Activated naive CD8-positive, alpha-beta T cell treated with anti-CD3 and anti-CD28 coated beads for 36 hours (primary cell): Measurements from ENCODE around the gene CAMK2A. TPM values are rescaled to one million over a fixed set of nuclear protein-coding genes. Genes with fewer than 3 reads are reported as not detected.

ENCODE experiments used
- DNase-seq: peaks from one replicate; pipeline ENCODE4 v3.0.0; 2021
- H3K27ac Mint-ChIP-seq: one replicate; pipeline ENCODE4 v1.8.0; 2022; ENCODE audit warnings: mild to moderate bottlenecking, moderate library complexity, mixed read lengths
- H3K27me3 Mint-ChIP-seq: one replicate; pipeline ENCODE4 v1.8.0; 2022; ENCODE audit warnings: mild to moderate bottlenecking, mixed read lengths
- H3K36me3 Mint-ChIP-seq: one replicate; pipeline ENCODE4 v1.8.0; 2021; ENCODE audit warnings: mild to moderate bottlenecking, mixed read lengths
- H3K4me1 Mint-ChIP-seq: one replicate; pipeline ENCODE4 v1.8.0; 2021; ENCODE audit warnings: mixed read lengths
- H3K4me3 Mint-ChIP-seq: one replicate; pipeline ENCODE4 v1.8.0; 2022; ENCODE audit warnings: mild to moderate bottlenecking, moderate library complexity, mixed read lengths
- H3K9me3 Mint-ChIP-seq: one replicate; pipeline ENCODE4 v1.8.0; 2022; ENCODE audit warnings: mixed read lengths
- total RNA-seq, 2 experiments: library from RNA; stranded (reverse); gene quantifications; one replicate each; pipeline ENCODE4 v1.2.3, GENCODE V29; 2021

The CAMK2A gene
- total RNA-seq, 2 experiments from 2014 or later = not detected

- no peak overlapping the region for H3K27ac Mint-ChIP-seq
- H3K4me1 Mint-ChIP-seq = no peaks in the 10 kb centered on the region
These were observed 31.6 kb upstream of the CAMK2A start for GRCh38 chr5:150321211-150321610.

GRCh38 chr5:150320044-150320613 lies 30.6 kb upstream of the CAMK2A start:
- no peaks in the 10 kb centered on the region for H3K4me1 Mint-ChIP-seq
- DNase-seq = no peak
- H3K27me3 Mint-ChIP-seq = no peaks in the 10 kb centered on the region
- no peak overlapping the region for H3K27ac Mint-ChIP-seq
- no peaks in the 10 kb centered on the region for H3K9me3 Mint-ChIP-seq
- H3K36me3 Mint-ChIP-seq = no peaks in the 10 kb centered on the region
- H3K4me3 Mint-ChIP-seq = no peak overlapping the region

More at GRCh38 chr5:150321211-150321610, 31.6 kb upstream of the CAMK2A start:
- no peak for DNase-seq
- H3K27me3 Mint-ChIP-seq = no peaks in the 10 kb centered on the region
- no peaks in the 10 kb centered on the region for H3K36me3 Mint-ChIP-seq
- no peaks in the 10 kb centered on the region for H3K9me3 Mint-ChIP-seq
- no peak overlapping the region for H3K4me3 Mint-ChIP-seq

- Mint-ChIP-seq H3K27ac (no peak overlapping the region), H3K27me3 (no peaks in the 10 kb centered on the region), H3K4me1 (no peaks in the 10 kb centered on the region), H3K4me3 (no peak overlapping the region), H3K36me3 (no peaks in the 10 kb centered on the region), H3K9me3 (no peaks in the 10 kb centered on the region)
- DNase-seq = no peak
These were observed 29.9 kb upstream of the CAMK2A start for GRCh38 chr5:150319484-150319790.

GRCh38 chr5:150318613-150319483 lies 29.3 kb upstream of the CAMK2A start:
- DNase-seq = no peak
- no peak overlapping the region for H3K4me3 Mint-ChIP-seq
- no peak overlapping the region for H3K27ac Mint-ChIP-seq
- no peaks in the 10 kb centered on the region for H3K36me3 Mint-ChIP-seq
- H3K9me3 Mint-ChIP-seq = no peaks in the 10 kb centered on the region
- no peaks in the 10 kb centered on the region for H3K4me1 Mint-ChIP-seq
- no peaks in the 10 kb centered on the region for H3K27me3 Mint-ChIP-seq

GRCh38 chr5:150317048-150318003 lies 27.8 kb upstream of the CAMK2A start:
- no peak overlapping the region for H3K4me3 Mint-ChIP-seq
- H3K27me3 Mint-ChIP-seq = no peaks in the 10 kb centered on the region
- H3K4me1 Mint-ChIP-seq = no peaks in the 10 kb centered on the region
- no peak overlapping the region for H3K27ac Mint-ChIP-seq
- DNase-seq = no peak
- H3K9me3 Mint-ChIP-seq = no peaks in the 10 kb centered on the region
- H3K36me3 Mint-ChIP-seq = no peaks in the 10 kb centered on the region

- Mint-ChIP-seq H3K27ac (no peak overlapping the region), H3K4me3 (no peak overlapping the region), H3K9me3 (no peaks in the 10 kb centered on the region), H3K27me3 (no peaks in the 10 kb centered on the region), H3K36me3 (no peaks in the 10 kb centered on the region), H3K4me1 (no peaks in the 10 kb centered on the region)
- DNase-seq = no peak
These were observed 26.7 kb upstream of the CAMK2A start for GRCh38 chr5:150316320-150316719.

GRCh38 chr5:150315245-150315644 lies 25.7 kb upstream of the CAMK2A start:
- H3K36me3 Mint-ChIP-seq = no peaks in the 10 kb centered on the region
- no peak for DNase-seq
- H3K27ac Mint-ChIP-seq = no peak overlapping the region
- no peaks in the 10 kb centered on the region for H3K4me1 Mint-ChIP-seq
- H3K27me3 Mint-ChIP-seq = no peaks in the 10 kb centered on the region
- H3K4me3 Mint-ChIP-seq = no peak overlapping the region
- H3K9me3 Mint-ChIP-seq = no peaks in the 10 kb centered on the region

- Mint-ChIP-seq H3K27me3 (no peaks in the 10 kb centered on the region), H3K27ac (no peak overlapping the region), H3K36me3 (no peaks in the 10 kb centered on the region), H3K4me3 (no peak overlapping the region), H3K4me1 (no peaks in the 10 kb centered on the region), H3K9me3 (no peaks in the 10 kb centered on the region)
- DNase-seq = no peak
These were observed 24.5 kb upstream of the CAMK2A start for GRCh38 chr5:150313921-150314716.

- no peaks in the 10 kb centered on the region for H3K9me3 Mint-ChIP-seq
- H3K4me1 Mint-ChIP-seq = no peaks in the 10 kb centered on the region
- H3K27me3 Mint-ChIP-seq = no peaks in the 10 kb centered on the region
- no peak for DNase-seq
- H3K27ac Mint-ChIP-seq = no peak overlapping the region
- no peaks in the 10 kb centered on the region for H3K36me3 Mint-ChIP-seq
- H3K4me3 Mint-ChIP-seq = no peak overlapping the region
These were observed 23.9 kb upstream of the CAMK2A start for GRCh38 chr5:150313501-150313900.

GRCh38 chr5:150312518-150312917 lies 22.9 kb upstream of the CAMK2A start:
- DNase-seq = no peak
- no peak overlapping the region for H3K27ac Mint-ChIP-seq
- no peaks in the 10 kb centered on the region for H3K9me3 Mint-ChIP-seq
- no peaks in the 10 kb centered on the region for H3K36me3 Mint-ChIP-seq
- H3K4me1 Mint-ChIP-seq = no peaks in the 10 kb centered on the region
- no peaks in the 10 kb centered on the region for H3K27me3 Mint-ChIP-seq
- no peak overlapping the region for H3K4me3 Mint-ChIP-seq

GRCh38 chr5:150311015-150311692 lies 21.6 kb upstream of the CAMK2A start:
- Mint-ChIP-seq H3K27ac (no peak overlapping the region), H3K9me3 (no peaks in the 10 kb centered on the region), H3K27me3 (no peaks in the 10 kb centered on the region), H3K4me1 (no peaks in the 10 kb centered on the region), H3K36me3 (no peaks in the 10 kb centered on the region), H3K4me3 (no peak overlapping the region)
- DNase-seq = no peak

- DNase-seq = no peak
- Mint-ChIP-seq H3K27ac (no peak overlapping the region), H3K4me1 (peaks cover 2% of the 10 kb centered on the region), H3K36me3 (no peaks in the 10 kb centered on the region), H3K27me3 (no peaks in the 10 kb centered on the region), H3K4me3 (no peak overlapping the region), H3K9me3 (no peaks in the 10 kb centered on the region)
These were observed 20.7 kb upstream of the CAMK2A start for GRCh38 chr5:150310246-150310645.

GRCh38 chr5:150309886-150310239 lies 20.3 kb upstream of the CAMK2A start:
- H3K4me3 Mint-ChIP-seq = no peak overlapping the region
- H3K4me1 Mint-ChIP-seq = peaks cover 2% of the 10 kb centered on the region
- H3K27ac Mint-ChIP-seq = no peak overlapping the region
- DNase-seq = no peak
- H3K27me3 Mint-ChIP-seq = no peaks in the 10 kb centered on the region
- H3K9me3 Mint-ChIP-seq = no peaks in the 10 kb centered on the region
- no peaks in the 10 kb centered on the region for H3K36me3 Mint-ChIP-seq

- DNase-seq = no peak
- peaks cover 2% of the 10 kb centered on the region for H3K4me1 Mint-ChIP-seq
- H3K4me3 Mint-ChIP-seq = no peak overlapping the region
- no peaks in the 10 kb centered on the region for H3K9me3 Mint-ChIP-seq
- no peak overlapping the region for H3K27ac Mint-ChIP-seq
- H3K27me3 Mint-ChIP-seq = peaks cover under 1% of the 10 kb centered on the region
- no peaks in the 10 kb centered on the region for H3K36me3 Mint-ChIP-seq
These were observed 19.7 kb upstream of the CAMK2A start for GRCh38 chr5:150309101-150309885.
